K562 (cell line): ENCODE data around the gene IGF1R. TPM values are rescaled to one million over a fixed set of nuclear protein-coding genes. Genes with fewer than 3 reads are reported as not detected.

Source experiments
- ATAC-seq: fragments of 200-7000 bp; cut with Tn5 transposase; 3 replicates; pipeline ENCODE4 v1.9.1; 2020; ENCODE audit warnings: moderate library complexity
- BruUV-seq: library from RNA; stranded (reverse); fragments of 400-500 nt; replicated peaks from 2 replicates; lab custom pipeline; 2021; lab: Mats Ljungman, UMichigan
- CTCF ChIA-PET: fragments of 300-600 bp; formaldehyde crosslinking; extraction: SDS; loops from one replicate; lab custom pipeline; 2021; ENCODE audit warnings: low intra/inter-chr PET ratio; lab: Yijun Ruan, JAX
- POLR2A ChIA-PET: fragments of 300-600, 350-650 bp; sonication (Branson Sonifier 250); formaldehyde crosslinking; extraction: SDS; loops from one replicate; lab custom pipeline; 2021; ENCODE audit warnings: antibody characterized with exemption, inconsistent platforms; lab: Yijun Ruan, JAX
- DNase-seq, 4 experiments: peaks; one replicate each; pipeline versions ENCODE4 v3.0.0 to v3.0.0-alpha.2; 2011 to 2018; ENCODE audit warnings: low spot score in 3 of 4, mixed read lengths in 3 of 4; ENCODE audit errors: extremely low read depth in 1 of 4
- FAIRE-seq: peaks from 2 replicates; lab custom pipeline; 2011; peaks lifted over from hg19 to GRCh38; lab: Jason Lieb, UNC
- H2AFZ ChIP-seq: 2 replicates; pipeline ENCODE4 v1.6.0; 2011; ENCODE audit warnings: low read depth, low read length, control low read depth, inconsistent platforms
- H3K27ac ChIP-seq: fragments of 200-600 bp; 3 replicates; pipeline ENCODE4 v1.8.0; 2011; ENCODE audit warnings: low read depth, mild to moderate bottlenecking, control low read depth, inconsistent platforms, low read length, moderate library complexity, mixed read lengths; ENCODE audit errors: extremely low read depth
- H3K27me3 ChIP-seq, 2 experiments: fragments of 300-600 bp in 1 of 2; 2 replicates in 1 of 2; 3 replicates in 1 of 2; pipeline versions ENCODE4 v1.6.0 to v1.8.0; 2011; ENCODE audit warnings: inconsistent platforms in 2 of 2, low read length in 2 of 2, mild to moderate bottlenecking in 1 of 2, mixed read lengths in 1 of 2, moderate library complexity in 1 of 2; ENCODE audit not compliant: control insufficient read depth in 2 of 2, insufficient read depth in 2 of 2
- H3K36me3 ChIP-seq: fragments of 300-600 bp; 3 replicates; pipeline ENCODE4 v1.8.0; 2011; ENCODE audit warnings: mild to moderate bottlenecking, low read length, inconsistent platforms; ENCODE audit not compliant: control insufficient read depth, insufficient read depth
- H3K4me1 ChIP-seq, 2 experiments: fragments of 200-600 bp in 1 of 2; replicated peaks in 1 of 2; 2 replicates in 1 of 2; 3 replicates in 1 of 2; pipeline versions ENCODE4 v1.5.1 to v1.8.0; 2011; ENCODE audit warnings: inconsistent platforms in 2 of 2, low read length in 2 of 2, mild to moderate bottlenecking in 1 of 2, mixed read lengths in 1 of 2, moderate library complexity in 1 of 2; ENCODE audit not compliant: control insufficient read depth in 2 of 2, insufficient read depth in 2 of 2
- H3K4me2 ChIP-seq: 2 replicates; pipeline ENCODE4 v1.6.1; 2011; ENCODE audit warnings: low read length, control low read depth, inconsistent platforms, mixed read lengths; ENCODE audit not compliant: insufficient read depth
- H3K4me3 ChIP-seq: fragments of 200-600 bp; sonication (generic), shearing (Covaris generic); 2 replicates; pipeline ENCODE4 v1.5.1; 2016; ENCODE audit warnings: control low read depth, inconsistent platforms
- H3K79me2 ChIP-seq: fragments of 200-600 bp; 3 replicates; pipeline ENCODE4 v1.8.0; 2011; ENCODE audit warnings: low read length, inconsistent platforms; ENCODE audit not compliant: control insufficient read depth, insufficient read depth
- H3K9ac ChIP-seq, 2 experiments: 2 replicates each; pipeline versions ENCODE4 v1.6.0 to v1.6.1; 2011; ENCODE audit warnings: low read depth in 2 of 2, low read length in 2 of 2, control low read depth in 1 of 2, inconsistent platforms in 1 of 2, mild to moderate bottlenecking in 1 of 2, mixed read lengths in 1 of 2; ENCODE audit not compliant: insufficient read depth in 1 of 2
- H3K9me1 ChIP-seq: one replicate; pipeline ENCODE4 v1.6.0; 2011; ENCODE audit warnings: inconsistent platforms, mild to moderate bottlenecking, low read length, moderate library complexity; ENCODE audit not compliant: control insufficient read depth, insufficient read depth
- H3K9me3 ChIP-seq: replicated peaks from 2 replicates; pipeline ENCODE4 v1.5.1; 2011; ENCODE audit warnings: low read depth, low read length, inconsistent platforms; ENCODE audit not compliant: control insufficient read depth, insufficient read depth
- H4K20me1 ChIP-seq: replicated peaks from 2 replicates; pipeline ENCODE4 v1.6.1; 2011; ENCODE audit warnings: low read length, inconsistent platforms, mixed read lengths; ENCODE audit not compliant: control insufficient read depth, insufficient read depth
- CBX5 ChIP-seq: IDR thresholded peaks from 2 replicates; pipeline ENCODE4 v1.6.1; 2014; ENCODE audit warnings: low read depth, borderline replicate concordance
- CHD4 ChIP-seq: fragments of 200-600 bp; sonication (generic); IDR thresholded peaks from 3 replicates; pipeline ENCODE4 v1.6.1; 2012; ENCODE audit warnings: low read depth, mild to moderate bottlenecking, mixed read lengths, low read length, inconsistent platforms; ENCODE audit not compliant: insufficient read depth, insufficient replicate concordance, poor library complexity, severe bottlenecking
- ESRRA ChIP-seq: fragments of 450-650 bp; IDR thresholded peaks from 2 replicates; pipeline ENCODE4 v1.6.1; 2014; ENCODE audit warnings: low read depth, mild to moderate bottlenecking, moderate library complexity, borderline replicate concordance
- GABPB1 ChIP-seq: sonication (generic); formaldehyde crosslinking; IDR thresholded peaks from 2 replicates; pipeline ENCODE4 v1.8.0; 2022; ENCODE audit warnings: mild to moderate bottlenecking, missing genetic modification reagents
- NONO ChIP-seq, 2 experiments: fragments of 200-400 bp in 1 of 2; fragments of 450-650 bp in 1 of 2; formaldehyde crosslinking in 1 of 2; IDR thresholded peaks; 2 replicates each; pipeline ENCODE4 v1.6.1; 2017; ENCODE audit warnings: low read depth in 2 of 2, mild to moderate bottlenecking in 2 of 2, moderate library complexity in 2 of 2, low read length in 1 of 2
- PTBP1 ChIP-seq: fragments of 200-400 bp; formaldehyde crosslinking; IDR thresholded peaks from 2 replicates; pipeline ENCODE4 v1.6.1; 2017; ENCODE audit warnings: low read depth, low read length
- TRIM28 ChIP-seq: fragments of 450-650 bp; IDR thresholded peaks from 2 replicates; pipeline ENCODE4 v1.6.1; 2017
- ZBED1 ChIP-seq: IDR thresholded peaks from 2 replicates; pipeline ENCODE4 v1.6.1; 2014
- ZBTB1 ChIP-seq: sonication (generic); formaldehyde crosslinking; IDR thresholded peaks from 2 replicates; pipeline ENCODE4 v1.8.1; 2023; ENCODE audit warnings: missing genetic modification reagents, low read depth, mild to moderate bottlenecking, borderline replicate concordance
- ZBTB5 ChIP-seq: fragments of 450-650 bp; IDR thresholded peaks from 2 replicates; pipeline ENCODE4 v1.6.1; 2017; ENCODE audit warnings: antibody characterized with exemption
- ZBTB8A ChIP-seq: fragments of 450-650 bp; IDR thresholded peaks from 2 replicates; pipeline ENCODE4 v1.6.1; 2018; ENCODE audit warnings: mild to moderate bottlenecking, moderate library complexity; ENCODE audit not compliant: partially characterized antibody
- ZNF133 ChIP-seq: fragments of 250-450 bp; sonication (Bioruptor Pico); IDR thresholded peaks from 2 replicates; pipeline ENCODE4 v1.4.0; 2020; ENCODE audit warnings: mild to moderate bottlenecking
- ZNF561 ChIP-seq: fragments of 450-650 bp; formaldehyde crosslinking; conservative IDR thresholded peaks from 2 replicates; pipeline ENCODE4 v1.4.0; 2020; ENCODE audit warnings: mild to moderate bottlenecking, moderate library complexity
- WGBS: fragments of 100-300 bp; shearing (Covaris generic); methylation state at CpG from one replicate; pipeline ENCODE4 v1.1.6; 2016; ENCODE audit warnings: low coverage, mixed read lengths; ENCODE audit not compliant: insufficient coverage; ENCODE audit errors: missing lambda C conversion rate; 5-methylcytosine and 5-hydroxymethylcytosine counted together
- in situ Hi-C: fragments of 300-500 bp; cut with MboI; formaldehyde crosslinking; loops from 4 replicates; pipeline ENCODE4 v1.15.0; 2018; ENCODE audit warnings: inconsistent platforms, mixed read lengths
- intact Hi-C: fragments of 100-400 bp; cut with micrococcal nuclease; formaldehyde crosslinking; loops from 2 replicates; pipeline ENCODE4 v1.14.2; 2022
- polyA plus RNA-seq, 8 experiments: library from polyadenylated mRNA; depleted of rRNA in 4 of 8; stranded (reverse) in 5 of 8; unstranded in 3 of 8; fragments of >200 nt; fragmentation: Nextera tagmentation in 2 of 8; fragmentation: Illumina TruSeq in 1 of 8; extraction: Ambion mirVana in 2 of 8; extraction: Trizol in 1 of 8; gene quantifications; 2 replicates each; pipeline versions ENCODE4 v1.2.1 to v1.2.3, GENCODE V29; 2011 to 2014; ENCODE audit warnings: inconsistent platforms in 1 of 8, missing spikeins in 1 of 8
- total RNA-seq, 7 experiments: library from RNA; depleted of rRNA in 6 of 7; stranded (reverse); fragments of >200 nt in 6 of 7; fragmentation: Illumina TruSeq in 2 of 7; extraction: Trizol in 2 of 7; gene quantifications; 2 replicates each; pipeline versions ENCODE4 v1.2.1 to v1.2.3, GENCODE V29; 2011 to 2021; ENCODE audit warnings: low replicate concordance in 1 of 7
- TF ChIP-seq, protein P1 (sequence below): fragments of 250-450 bp; sonication (Bioruptor Pico); IDR thresholded peaks from 2 replicates; pipeline ENCODE4 v1.5.0; 2021
- TF ChIP-seq, protein P2 (sequence below): fragments of 450-650 bp; formaldehyde crosslinking; IDR thresholded peaks from 2 replicates; pipeline ENCODE4 v1.4.0; 2020; ENCODE audit warnings: mild to moderate bottlenecking, moderate library complexity

IGF1R gene
- total and polyA plus RNA-seq, 9 of the 15 experiments (the other 6 are each of a cell fraction or from before 2014, with no cell fraction given), result 0.35 to 8.0 (median 1.6) TPM

DNA sequence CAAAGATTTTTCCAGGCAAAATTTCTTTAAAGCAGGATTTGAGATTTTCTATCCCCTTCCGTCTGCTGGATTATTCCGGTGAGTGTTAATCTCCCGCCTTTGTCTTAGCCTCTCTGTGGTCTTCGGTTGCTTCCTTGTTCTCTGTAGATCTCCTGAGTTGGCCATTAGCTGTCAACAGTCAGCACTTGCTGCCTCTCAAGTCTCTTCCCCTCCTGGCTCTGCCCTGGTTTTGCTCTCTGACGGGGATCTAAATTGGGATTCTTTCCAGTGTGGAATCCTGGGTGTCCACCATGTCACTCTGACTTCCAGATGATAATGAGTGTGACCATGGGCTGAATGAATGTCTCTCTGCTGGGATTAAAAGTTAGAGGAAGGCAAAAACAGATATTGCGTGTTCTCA is 121.5 kb downstream of the IGF1R start (continued):
- TF ChIP-seq TRIM28, result no peak
- no peak for TF ChIP-seq CHD4
- no peak for TF ChIP-seq ZBTB1 (CRISPR knock-in tag)
- TF ChIP-seq CBX5, result no peak
- TF ChIP-seq, protein P1, sequence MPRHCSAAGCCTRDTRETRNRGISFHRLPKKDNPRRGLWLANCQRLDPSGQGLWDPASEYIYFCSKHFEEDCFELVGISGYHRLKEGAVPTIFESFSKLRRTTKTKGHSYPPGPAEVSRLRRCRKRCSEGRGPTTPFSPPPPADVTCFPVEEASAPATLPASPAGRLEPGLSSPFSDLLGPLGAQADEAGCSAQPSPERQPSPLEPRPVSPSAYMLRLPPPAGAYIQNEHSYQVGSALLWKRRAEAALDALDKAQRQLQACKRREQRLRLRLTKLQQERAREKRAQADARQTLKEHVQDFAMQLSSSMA, result no peak
- no peak for TF ChIP-seq ZBTB8A
- no peak for TF ChIP-seq ZBTB5
- TF ChIP-seq PTBP1, result no peak

GRCh38 chr15:98770984-98771383 is 122.6 kb downstream of the IGF1R start:
- CTCF ChIA-PET, result no interaction called here
- Histone ChIP-seq H3K9me1 (no peaks in the 10 kb centered on the region), H3K4me1 (no peaks in the 10 kb centered on the region)
- TF ChIP-seq ZNF133 (CRISPR knock-in tag) (no peak), NONO (IDR thresholded peaks at IDR 0.05; ENCODE audit: low read depth in 2 of 2, low read length in 1 of 2) (no peak), GABPB1 (CRISPR knock-in tag) (no peak), ZNF561 (no peak), ESRRA (no peak), ZBED1 (no peak)
- TF ChIP-seq, protein P2, sequence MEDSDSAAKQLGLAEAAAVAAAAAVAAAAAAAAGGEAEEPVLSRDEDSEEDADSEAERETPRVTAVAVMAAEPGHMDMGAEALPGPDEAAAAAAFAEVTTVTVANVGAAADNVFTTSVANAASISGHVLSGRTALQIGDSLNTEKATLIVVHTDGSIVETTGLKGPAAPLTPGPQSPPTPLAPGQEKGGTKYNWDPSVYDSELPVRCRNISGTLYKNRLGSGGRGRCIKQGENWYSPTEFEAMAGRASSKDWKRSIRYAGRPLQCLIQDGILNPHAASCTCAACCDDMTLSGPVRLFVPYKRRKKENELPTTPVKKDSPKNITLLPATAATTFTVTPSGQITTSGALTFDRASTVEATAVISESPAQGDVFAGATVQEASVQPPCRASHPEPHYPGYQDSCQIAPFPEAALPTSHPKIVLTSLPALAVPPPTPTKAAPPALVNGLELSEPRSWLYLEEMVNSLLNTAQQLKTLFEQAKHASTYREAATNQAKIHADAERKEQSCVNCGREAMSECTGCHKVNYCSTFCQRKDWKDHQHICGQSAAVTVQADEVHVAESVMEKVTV, result no peak

More at GRCh38 chr15:98770984-98771383, 122.6 kb downstream of the IGF1R start:
- POLR2A ChIA-PET, result interaction anchor here (0.6 kb wide), 1 partner anchor 134 kb away, joined by 3 read pairs; no protein-coding TSS in a partner anchor
- Histone ChIP-seq H3K27me3 (peaks cover 21 to 36% of the 10 kb centered on the region in 2 experiments), H3K79me2 (no peaks in the 10 kb centered on the region), H2AFZ (no peak overlapping the region), H3K4me3 (no peak overlapping the region), H4K20me1 (peaks cover 27% of the 10 kb centered on the region), H3K9ac (no peak overlapping the region), H3K4me2 (no peak overlapping the region), H3K36me3 (no peaks in the 10 kb centered on the region), H3K27ac (no peak overlapping the region), H3K9me3 (no peaks in the 10 kb centered on the region)
- in situ Hi-C loops, result loop anchor here (10.0 kb wide), 1 partner anchor 214 kb away; no protein-coding TSS in a partner anchor
- ATAC-seq (no peak), FAIRE-seq (no peak), DNase-seq (no peak)
- intact Hi-C loops, result loop anchor here (10.0 kb wide), 1 partner anchor 114 kb away; no protein-coding TSS in a partner anchor
- no TSS peak for BruUV-seq
- 4% methylated on average over 3 of the region's 3 CpGs for WGBS
